Limb (tissue), 2 donors: Measurements from ENCODE around the gene OR52N1.

Experiments used
- DNase-seq, 2 donors: peaks; one replicate each; pipeline ENCODE4 v3.0.0-alpha.2; 2016; ENCODE audit errors: extremely low spot score in 2 of 2

The OR52N1 gene

DNA sequence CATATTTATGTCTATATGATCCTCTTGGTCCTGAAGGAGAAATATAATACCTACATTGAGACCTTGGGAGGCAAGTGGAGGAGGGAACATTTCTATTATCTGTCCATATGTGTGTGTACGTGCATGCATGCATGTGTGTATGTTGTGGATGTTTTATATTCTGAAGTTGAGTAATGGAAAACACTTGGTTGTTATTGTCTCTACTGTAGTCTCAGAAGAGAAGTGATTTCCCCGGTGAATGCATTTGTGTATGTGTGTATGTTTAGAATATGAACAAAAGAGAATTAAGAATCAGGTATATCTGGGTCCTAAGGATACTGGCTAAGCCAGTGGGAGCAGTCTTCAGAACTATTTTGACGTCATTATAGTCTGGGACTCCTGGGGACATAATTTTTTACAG lies at the start of gene OR52N1:
TSS of gene OR52N1 (minus strand) at position 101 of the 400 bp plus-strand sequence. CDS start 2,449 bp downstream, outside the sequence.
- DNase-seq = no peak

DNA sequence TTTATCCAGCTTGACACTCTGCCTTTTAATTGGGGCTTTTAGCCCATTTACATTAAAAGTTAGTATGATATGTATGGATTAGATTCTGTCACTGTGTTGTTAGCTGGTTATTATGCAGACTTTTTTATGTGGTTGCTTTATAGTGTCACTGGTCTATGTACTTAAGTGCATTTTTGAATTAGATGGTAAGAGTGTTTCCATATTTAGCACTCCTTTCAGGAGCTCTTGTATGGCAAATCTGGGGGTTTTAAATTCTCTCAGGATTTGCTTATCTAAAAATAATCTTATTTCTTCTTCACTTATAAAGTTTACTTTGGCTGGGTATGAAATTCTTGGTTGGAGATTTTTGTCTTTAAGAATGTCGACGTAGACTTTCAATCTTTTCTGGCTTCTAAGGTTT lies 46.6 kb upstream of the OR52N1 start:
- no peak for DNase-seq

DNA sequence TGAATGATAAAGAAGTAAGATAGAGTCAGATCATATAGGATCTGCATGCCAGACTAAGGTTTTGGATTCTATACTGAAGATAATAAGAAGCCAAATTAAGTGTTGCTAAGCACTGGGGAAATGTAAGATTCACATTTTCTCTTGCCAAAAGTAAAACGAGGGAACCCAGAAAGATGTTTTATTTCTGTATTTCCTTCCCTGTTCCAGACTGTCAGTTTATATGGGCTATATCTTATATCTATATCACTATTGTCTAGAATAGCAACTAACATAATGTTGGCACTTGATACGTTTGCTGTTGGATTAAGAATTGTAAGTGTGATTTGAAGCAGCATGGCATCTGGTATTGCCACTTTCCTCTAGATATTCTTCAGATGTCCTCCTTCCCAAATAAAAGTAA lies 42.4 kb upstream of the OR52N1 start:
- no peak for DNase-seq

DNA sequence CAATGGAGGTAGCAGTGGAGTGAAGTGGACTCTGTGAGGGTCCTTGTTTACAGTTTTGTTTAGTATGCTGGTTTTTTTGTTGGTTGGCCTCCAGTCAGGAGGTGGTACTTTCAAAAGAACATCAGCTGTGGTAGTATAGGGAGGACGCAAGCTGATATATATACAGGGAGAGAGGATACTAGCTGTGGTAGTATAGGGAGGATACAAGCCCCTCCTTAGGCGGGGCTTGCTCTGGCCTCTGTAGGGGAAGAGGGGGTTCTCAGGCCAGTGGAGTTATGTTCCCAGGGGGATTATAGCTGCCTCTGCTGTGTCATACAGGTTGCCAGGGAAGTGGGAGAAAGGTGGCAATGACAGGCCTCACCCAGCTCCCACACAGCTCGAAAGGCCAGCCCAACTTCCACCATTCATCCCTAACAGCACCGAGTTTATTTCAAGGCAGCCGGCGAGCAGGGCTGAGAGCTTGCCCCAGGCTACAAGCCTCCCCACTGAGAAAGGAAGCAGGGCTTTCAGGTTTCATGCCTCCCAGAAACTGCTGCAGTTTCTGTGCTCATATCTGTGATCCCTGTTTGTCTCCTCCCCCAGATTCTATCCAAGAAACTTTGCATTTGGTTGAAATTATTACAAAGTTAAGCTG lies 40.2 kb upstream of the OR52N1 start:
- no peak for DNase-seq

DNA sequence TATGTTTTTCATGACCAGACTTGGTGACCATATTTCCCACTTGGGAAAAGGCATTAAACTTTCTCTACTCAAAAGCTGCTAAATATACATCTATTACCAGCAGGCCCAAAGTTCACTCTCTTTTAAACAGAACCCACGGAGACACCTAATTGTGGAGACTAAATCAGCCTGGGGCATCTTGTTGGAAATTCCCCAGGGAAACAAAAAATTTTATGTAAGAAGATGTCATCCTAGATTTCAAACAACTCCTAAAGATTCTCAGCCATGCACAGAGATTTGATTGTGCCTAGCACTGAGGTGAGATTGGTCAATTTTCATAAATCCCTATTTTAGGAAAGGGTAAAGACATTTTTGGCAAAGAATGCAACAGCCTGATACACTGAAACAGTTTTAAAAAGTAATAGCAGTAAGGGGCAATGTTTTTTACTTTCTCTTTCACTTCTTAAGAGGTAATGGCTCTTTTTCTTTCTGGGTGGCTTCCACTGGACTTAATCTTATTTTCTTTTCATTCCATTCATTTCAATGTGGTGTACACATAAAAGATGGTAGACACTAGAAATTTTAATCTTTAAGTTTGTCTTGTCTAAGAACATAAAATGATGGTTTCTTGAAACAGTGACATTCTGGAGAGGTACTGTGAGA lies 27.3 kb upstream of the OR52N1 start:
- DNase-seq = no peak

DNA sequence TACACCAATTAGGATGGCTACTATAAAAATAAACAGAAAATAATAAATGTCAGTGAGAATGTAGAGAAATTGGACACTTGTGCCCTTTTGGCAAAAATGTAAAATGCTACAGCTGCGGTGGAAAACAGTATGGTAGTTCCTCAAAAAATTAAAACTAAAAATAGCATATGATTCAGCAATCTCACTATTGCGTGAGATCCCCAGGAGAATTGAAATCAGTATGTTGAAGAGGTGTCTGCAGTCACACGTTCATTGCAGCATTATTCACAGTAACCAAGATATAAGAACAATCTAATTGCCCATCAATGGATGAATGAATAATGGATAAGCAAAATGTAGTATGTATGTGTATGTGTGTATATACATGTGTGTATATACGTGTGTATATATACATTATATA lies 24.5 kb upstream of the OR52N1 start:
- no peak for DNase-seq

DNA sequence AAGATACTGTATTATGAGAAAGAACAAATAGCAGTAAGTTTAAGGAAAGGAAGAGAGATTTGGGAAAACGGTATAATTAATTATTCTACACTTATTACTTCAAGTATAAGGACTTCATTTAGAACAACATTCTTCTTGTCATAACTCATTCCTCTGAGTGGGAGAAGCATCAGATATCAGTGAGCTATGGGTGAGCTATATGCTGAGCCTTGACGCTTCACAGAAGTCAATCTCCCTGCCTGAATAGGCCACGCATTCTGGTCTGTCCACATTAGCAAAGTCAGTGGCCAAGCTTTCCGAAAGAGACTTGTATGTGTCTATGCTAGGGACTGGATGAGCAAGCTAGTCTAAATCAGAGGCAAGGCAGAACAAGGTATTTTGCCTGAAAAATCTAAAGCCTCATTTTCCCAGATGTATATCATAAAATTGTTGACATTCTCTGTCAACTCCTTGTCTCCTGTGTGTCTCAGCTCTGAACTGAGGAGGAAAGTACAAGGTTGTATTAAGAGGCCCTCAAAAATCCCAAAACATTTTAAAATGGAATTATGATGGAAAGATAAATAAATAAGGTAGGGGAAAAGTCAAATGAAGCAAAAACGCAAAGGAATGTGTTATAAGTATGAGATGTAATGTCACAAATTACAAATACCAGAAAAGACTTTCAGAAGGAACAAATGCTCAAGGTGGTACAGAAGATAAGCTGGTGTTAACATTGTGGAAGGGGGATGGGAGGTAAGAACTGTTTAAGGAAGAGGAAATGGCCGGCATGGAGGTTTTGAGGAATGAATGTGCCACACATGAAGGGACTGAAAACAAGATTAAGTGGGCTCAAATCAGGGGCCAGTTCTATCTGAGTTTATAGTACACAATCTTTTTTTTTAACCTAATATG lies 19.1 kb upstream of the OR52N1 start:
- DNase-seq = no peak

DNA sequence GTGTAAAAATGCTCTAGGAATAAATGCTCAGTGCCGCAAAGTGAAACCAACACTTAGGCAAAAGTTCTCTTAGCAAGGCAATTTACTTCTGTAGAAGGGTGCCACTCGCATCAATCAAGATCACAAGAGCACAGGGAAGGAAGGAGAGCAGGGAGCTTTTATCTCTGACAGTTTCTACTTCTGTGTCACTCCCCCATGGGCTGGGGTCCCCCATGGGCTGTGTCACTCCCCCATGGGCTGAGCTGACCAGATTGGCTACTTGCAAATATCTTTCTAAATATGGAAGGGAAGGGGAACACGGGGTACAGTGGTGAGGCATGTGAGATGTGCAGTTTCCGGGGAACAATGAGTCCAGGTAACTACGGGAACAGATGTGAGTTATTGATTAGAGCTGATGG lies 18.1 kb upstream of the OR52N1 start:
- DNase-seq = no peak

DNA sequence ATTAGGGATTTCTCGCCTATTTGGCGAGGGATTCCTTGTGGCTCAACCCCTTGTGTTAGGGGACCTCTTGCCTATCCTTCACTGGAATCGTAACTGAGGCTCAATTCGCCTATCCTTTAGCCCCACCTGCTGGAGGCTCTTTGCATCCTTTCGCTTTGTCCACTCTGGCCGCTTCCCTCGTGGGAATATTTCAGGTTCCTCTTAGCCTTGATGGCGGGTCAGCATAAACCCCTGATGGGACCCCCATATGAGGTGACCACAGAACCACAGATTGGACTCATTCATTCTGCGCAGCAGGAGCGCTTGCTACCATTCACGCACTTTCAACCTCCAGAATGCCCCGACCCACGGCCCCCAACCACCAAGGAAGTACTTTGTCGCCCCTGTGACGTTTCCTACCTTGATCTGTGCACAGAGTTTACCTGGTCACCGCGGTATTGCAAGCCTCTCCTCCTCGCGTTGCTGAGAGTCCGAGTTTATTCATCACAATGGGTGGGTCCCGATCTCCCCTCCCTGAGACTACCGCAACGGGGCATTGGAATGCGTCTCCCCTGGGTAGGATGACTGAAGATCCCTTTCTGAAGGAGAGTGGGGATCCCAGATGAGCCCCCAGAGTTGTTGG lies 17.5 kb upstream of the OR52N1 start, which contains the start of gene OR52N2:
TSS of gene OR52N2 (plus strand) at position 425 of the 622 bp plus-strand sequence. CDS start 11,412 bp downstream, outside the sequence.
- DNase-seq = peak; percentile 72 to 82

DNA sequence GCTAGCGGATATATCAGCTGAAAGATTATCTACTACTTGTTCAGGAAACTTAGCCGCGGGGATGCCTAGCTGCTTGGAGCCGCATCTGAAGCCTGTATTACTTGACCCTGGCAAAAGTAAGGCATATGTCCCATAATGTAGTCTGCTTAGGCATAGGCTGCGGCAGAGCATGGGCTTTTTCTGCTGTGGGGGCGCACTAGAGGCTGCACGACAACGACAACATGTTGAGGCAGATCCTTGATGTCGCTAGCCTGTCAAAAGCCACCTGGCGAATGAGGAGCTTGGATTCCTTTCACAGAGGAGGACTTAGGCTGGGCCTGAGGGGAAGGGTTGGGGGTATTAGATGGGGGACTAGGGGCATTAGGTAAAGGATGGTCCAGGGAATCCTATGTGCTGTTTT lies 16.5 kb upstream of the OR52N1 start:
- DNase-seq = no peak

DNA sequence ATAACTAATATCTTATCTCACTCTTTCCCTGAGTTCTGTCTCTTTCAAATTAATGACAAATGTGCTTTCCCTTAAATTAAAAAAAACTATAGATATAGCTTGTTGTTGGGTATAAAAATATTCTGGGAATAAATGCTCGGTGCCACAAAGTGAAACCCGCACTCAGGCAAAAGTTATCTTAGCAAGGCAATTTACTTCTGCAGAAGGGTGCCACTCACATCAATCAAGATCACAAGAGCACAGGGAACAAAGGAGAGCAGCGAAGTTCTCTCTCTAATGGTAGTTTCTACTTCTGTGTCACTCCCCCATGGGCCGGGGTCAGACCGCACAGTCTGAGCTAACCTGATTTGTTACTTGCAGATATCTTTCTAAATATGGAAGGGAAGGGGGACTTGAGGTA lies 12.9 kb upstream of the OR52N1 start:
- no peak for DNase-seq

DNA sequence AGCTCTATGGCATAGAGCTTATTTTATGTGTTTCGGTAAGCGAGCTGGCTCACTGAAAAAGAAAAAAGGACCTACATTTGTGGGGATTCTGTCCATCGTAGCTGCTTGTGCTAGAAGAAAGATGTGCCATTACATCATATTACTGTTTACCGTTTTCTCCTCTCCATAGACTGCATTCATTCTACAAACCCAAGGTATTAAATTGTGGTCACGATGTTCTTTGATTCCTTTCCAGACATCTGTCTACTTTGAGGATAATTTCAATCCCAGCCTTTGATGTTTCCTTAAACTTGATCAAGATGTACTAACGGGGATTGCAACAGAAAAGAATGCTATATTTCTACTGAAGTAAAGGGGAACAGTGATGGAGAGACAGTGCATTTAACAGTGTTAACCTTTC lies 5.5 kb upstream of the OR52N1 start:
- no peak for DNase-seq

DNA sequence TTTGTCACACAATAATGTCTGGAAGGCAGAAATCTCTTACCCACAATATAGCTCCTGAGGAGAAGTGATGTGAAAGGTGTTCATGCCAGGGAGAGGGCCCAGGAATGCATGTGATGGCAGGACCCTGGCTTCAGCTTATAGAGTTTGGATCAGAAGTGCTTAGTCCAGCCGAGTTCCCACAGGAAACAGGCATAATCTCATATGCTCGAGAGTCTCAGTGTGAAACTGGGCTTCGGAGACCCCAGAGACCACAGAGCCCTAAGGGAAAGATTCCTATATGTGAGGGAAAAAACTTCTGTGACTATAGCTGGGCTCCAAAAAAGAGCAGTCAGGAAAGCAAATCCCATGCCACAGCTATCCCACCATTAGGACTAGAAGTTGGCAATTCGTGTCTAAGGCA lies 7.8 kb downstream of the OR52N1 start, which contains the start of gene OR52N5:
TSS of gene OR52N5 (minus strand) at position 101 of the 400 bp plus-strand sequence. CDS start 4,721 bp downstream, outside the sequence.
- DNase-seq = no peak

DNA sequence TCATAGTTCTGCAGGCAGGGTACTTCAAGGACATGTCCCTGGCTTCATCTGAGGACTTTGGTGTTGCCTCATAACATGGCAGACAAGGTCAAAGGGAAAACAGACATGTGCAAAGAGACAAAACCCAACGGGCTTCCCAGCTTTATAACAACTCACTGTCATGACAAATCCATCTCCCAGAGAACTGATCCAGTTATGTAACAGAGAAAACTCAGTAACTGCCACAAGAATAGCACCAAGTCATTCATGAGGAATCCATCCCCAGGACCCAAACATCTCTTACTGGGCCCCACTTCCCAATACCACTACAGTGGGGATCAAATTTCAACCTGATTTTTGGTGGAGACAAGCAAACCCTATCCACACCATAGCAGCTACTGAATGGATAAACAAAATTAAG lies 24.0 kb downstream of the OR52N1 start:
- DNase-seq = no peak

DNA sequence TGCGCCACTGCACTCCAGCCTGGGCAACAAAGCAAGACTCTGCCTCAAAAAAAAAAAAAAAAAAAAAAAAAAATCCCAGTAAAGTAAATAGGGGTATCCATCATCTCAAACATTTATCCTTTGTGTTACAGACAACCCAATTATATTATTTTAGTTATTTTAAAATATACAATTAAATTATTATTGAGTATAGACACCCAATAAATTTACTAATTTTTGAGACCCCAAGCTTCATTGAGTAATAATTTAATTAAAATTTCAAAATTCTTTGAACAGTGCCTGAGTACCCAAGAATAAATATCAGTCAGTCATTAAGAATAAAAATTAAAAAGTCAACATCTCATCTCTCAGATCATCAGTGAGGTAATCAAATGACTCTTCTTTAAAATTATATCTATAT lies 37.1 kb downstream of the OR52N1 start, which contains the start of gene OR52N4:
TSS of gene OR52N4 (plus strand) at position 301 of the 400 bp plus-strand sequence. CDS start 498 bp downstream, outside the sequence.
- DNase-seq = no peak

DNA sequence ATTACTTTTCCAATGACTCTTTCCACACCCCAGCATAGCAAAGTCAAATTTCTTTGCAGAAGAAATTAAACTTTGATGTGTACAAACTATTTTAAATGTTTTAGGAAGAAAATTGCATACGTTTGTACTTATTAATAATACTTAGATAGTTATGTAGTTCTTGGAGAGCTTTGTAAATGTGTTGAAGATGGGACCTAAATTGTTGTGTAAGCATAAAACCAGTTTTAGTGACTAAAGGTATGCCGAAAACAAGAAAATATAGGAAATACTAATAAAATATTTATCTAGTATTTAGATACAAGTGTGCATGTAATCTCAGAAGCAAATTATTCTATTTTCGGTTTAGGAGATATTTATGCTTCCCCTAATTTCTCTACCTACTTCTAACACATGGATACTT lies 41.2 kb downstream of the OR52N1 start:
- peak in 1 of 2 donors; percentile 0 for DNase-seq

DNA sequence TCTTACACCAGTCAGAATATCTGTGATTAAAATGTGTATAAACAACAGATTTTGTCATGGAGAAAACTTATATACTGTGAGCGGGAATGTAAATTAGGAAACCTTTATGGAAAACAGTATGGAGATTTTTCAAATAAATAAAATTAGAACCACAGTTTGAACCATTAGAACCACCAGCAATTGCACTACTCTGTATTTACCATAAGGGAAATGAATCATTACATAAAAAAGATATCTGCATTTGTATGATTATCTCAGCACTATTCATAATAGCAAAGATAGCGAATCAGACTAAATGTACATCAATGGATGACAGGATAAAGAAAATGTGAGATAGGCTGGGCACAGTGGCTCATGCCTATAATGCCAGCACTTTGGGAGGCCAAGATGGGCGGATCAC lies 44.5 kb downstream of the OR52N1 start:
- DNase-seq = peak in 1 of 2 donors; percentile 0

DNA sequence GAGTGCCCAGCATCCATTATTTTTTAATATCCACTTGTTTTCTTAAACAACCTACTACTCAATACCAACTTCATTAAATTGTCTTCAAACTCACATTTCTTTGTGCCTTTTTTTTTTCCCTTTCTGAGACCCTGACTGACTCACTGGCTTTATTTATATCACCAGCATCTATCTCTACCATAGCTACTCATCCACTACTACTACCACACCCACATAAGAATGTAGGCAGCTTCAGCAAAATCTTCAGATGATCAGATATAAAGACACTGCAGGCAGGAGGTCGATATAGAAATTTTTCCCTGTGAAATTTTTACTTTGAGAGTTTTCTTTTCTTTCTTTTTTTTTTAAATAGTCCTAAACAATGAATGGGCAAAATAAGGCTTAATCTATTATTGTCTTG lies 52.6 kb downstream of the OR52N1 start:
- DNase-seq = no peak

DNA sequence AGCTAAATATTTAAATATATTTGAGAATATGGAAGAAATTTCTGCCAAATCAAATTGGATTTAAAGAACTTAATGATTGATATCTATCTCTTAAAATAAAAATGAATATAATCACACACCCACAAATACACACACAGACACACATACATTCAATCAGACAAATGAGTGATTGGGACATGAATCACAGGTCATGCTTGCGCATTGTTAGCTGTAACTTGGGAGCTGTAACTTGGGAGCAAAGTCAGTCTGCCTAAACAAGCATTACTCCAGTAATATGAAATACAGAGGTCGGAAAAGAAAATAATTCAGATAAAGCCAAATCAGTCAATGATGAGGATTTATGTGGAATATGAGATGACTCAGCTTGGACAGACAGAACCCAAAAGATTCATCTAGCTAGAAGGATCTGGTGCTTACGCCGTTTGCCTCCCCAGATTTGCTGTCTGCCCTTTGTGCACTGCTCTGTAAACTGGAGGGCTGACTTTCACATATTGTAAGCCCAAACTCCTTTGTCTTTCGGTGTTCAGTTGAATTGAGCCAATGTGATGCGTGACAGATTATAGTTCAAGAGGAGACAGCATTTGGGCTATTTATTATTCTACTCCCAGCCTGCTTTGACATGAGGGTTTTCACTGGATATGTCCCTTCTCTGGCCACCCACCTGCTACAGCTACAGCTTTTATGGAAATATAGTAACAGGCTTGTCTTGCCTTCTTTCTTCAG lies 53.2 kb downstream of the OR52N1 start:
- DNase-seq = no peak

DNA sequence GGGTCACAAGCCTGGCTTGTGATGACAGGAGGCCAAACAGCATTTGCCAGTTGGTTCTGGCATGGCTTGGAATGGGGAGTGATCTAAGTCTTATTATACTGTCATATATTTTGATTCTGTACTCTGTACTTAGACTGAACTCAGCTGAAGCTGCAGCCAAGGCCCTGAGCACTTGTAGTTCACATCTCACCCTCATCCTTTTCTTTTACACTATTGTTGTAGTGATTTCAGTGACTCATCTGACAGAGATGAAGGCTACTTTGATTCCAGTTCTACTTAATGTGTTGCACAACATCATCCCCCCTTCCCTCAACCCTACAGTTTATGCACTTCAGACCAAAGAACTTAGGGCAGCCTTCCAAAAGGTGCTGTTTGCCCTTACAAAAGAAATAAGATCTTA lies 54.0 kb downstream of the OR52N1 start:
- no peak for DNase-seq
